DMS79 treated with DMSO at 0.1 percent for 48 hours (cell line): ENCODE measurements around the gene PSMB9.
"Not testable (repeated sequence)": the region's sequence is repeated elsewhere in the genome, so short reads cannot be mapped to it uniquely, and the experiment has no call there.

Source experiments
- DNase-seq: peaks from one replicate; lab custom pipeline; 2025; lab: John Stamatoyannopoulos, UW

The PSMB9 gene

DNA sequence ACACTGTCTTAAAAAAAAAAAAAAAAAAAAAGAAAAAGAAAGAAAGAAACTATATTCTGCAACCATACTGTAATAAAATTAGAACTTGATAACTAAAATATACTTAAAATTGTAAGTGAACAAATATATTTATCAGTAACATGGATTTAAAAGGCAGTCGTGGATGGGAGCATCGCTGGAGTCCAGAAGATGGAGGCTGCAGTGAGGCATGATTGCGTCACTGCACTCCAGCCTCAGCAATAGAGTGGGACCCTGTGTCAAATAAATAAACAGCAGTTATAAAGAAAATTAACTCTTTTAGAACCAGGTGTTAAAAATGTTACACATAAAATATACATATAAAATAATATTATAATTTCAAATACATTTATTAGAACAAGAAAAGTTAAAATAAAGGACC, 8.7 kb downstream of the PSMB9 start:
- DNase-seq: no peak

DNA sequence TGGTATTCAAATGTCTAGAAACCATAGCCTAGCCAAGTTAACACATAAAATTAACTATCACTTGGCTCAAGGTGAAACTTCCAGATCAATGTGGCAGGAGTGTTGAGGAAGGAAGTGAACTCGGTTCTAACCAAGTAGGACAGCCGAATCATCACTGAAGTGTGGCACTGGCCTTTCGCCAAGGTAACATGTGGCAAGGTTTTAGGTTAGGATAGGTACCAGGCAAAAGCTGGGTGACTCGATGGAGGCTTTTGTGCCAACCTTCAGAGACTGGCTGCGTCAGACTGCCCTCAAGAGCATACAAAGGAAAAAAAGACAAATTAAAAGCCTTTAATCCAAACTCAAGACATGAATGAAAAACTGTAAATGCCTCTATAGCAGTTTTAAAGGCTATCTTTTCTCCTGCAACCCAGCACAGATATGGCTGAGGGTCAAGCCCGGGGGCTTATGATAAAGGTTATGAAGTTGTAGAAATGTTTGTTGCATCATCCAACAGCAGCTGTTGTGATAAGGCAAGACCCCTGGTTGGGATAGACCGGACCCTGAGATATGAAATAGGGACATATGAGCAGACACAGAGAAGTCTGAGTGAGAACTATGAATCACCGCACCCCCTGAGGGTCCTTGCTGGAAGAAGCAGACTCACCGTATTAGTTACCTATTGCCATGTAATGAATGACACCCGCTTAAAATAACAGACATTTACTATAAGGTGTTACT, 11.9 kb downstream of the PSMB9 start:
- no peak for DNase-seq

DNA sequence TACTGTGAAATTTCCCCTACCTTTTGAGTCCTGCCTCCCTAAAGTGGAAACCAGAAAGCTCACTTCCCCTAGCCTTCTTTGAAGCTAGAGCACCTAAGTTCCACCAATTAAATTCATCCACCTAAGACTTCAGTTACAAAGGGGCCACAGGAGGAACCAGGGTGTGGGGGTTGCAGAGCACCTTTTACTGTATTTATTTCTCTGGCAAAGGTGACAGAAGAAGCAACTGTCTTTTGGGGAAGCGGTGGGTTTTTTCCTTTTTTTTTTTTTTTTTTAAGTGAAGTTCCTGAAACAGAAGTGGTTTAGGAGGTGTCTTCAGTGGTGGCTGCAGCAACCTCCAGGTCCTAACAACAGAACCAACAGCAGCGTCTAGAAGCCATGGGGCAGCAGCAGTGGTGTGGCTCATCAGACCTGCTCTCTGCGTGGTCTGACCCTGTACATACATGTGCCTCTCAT, 13.1 kb downstream of the PSMB9 start:
- DNase-seq: no peak

DNA sequence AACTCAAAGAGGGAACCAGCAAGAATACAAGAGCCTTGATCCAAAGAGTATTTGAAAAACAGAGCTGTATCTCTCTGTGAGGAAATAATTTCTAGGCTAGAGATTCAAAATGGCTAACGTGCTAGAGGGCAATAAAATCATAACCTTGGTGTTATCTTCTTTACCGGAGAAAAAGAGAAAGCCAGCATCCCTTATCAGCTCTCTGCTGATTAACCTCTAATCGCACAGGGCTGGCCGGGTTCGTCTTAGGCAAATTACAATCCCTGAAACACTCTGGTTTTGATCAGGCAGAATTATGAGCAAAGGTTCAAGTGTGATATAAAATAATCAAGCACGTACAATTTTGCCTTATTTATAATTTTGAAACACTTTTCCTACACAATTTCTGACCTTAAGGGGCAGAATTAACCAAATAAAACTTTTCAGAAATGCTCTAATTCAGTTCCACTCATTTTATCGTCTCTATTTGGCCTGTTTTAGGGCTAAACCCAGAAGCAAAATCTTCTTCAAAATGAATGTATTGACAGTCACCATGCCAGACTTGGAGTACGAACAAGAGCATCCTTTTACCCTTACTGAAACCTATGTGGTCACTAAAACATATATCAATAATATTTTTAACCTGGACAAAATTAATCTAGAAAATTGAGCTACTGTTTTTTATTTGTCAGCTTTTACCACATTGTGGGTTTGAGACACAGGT, 13.7 kb downstream of the PSMB9 start:
- no peak for DNase-seq

DNA sequence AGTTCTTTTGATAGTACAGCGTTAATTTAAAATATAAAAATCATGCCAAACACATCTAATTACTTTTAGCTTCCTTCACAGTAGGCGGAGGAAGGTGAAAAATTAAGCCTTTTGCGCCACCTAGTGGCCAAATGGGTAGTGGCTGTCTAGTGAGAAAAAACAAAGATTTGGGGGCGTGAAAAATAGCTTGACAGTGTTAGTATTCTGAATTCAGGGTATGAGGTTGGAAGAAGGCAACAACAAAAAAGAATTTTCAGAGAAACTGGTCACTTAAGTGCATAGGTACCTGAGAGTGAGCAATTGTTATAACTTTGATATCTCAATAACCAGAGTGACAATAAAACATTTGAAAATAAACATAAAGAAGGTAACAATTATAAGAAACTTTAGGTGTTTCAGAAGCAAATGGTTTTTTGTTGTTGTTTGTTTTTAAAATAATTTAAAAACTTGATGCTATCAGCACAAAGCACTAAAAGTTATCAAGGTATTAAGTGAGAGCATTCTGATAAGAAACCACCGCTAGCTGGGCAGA, 14.3 kb downstream of the PSMB9 start:
- DNase-seq: peak; percentile 60

DNA sequence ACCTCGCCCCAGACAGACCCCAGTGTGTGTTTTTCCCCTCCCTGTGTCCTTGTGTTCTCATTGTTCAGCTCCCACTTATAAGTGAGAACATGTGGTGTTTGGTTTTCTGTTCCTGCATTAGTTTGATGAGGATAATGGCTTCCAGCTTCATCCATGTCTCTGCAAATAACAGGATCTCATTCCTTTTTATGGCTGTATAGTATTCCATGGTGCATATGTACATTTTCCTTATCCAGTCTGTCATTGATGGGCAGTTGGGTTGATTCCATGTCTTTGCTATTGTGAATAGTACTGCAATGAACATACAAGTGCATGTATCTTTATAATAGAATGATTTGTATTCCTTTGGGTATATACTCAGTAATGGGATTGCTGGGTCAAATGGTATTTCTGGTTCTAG, 20.0 kb downstream of the PSMB9 start:
- DNase-seq: not testable (repeated sequence)

DNA sequence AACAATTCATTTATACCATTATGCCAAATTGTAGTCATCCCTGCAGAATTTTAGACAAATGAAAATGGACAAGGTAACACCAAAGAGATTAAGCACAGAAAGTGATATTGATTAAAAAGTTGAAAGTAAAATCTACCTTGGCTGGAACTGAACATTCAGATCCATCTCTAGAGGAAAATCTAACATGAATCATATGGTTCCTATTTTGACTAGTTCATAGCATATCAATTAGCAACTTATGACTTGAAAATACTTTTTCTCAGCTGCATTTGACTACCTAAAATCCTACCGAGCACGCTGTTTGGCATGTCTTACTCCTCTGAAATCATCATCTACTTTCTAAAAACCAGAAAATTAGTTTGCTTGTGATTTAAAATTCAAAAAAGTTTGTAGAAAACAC, 22.6 kb downstream of the PSMB9 start:
- DNase-seq: no peak

DNA sequence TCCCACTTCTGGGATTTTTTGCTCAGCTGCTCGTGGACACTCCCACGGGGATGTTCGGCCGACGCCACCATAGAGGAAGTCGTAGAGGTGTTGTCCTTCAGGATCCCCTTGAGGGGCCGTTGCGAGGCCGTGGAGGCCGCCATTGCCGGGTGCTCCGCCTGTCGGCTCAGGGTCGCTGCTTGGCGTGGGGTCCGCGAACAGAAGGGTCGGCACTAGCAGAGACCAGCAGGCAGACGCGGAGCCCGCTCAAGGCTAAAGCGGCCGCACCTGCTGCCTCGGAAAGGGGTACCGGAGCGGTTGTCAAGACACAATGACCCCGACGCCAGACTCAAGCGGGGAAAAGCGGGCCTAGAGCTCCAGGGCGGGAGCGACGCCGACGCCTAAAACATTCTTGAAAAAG, 25.7 kb downstream of the PSMB9 start:
- DNase-seq: no peak

DNA sequence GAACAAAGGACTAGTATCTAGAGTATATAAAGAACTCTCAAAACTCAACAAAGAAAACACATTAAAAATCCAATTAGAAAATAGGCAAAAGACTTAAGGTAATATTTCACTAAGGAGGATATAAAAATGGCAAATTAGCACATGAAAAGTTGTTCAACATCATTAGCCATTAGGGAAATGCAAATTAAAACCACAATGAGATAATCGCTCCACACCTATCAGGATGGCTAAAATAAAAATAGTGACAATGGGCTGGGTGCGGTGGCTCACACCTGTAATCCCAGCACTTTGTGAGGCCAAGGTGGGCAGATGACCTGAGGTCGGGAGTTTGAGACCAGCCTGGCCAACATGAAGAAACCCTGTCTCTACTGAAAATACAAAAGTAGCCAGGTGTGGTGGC, 27.0 kb downstream of the PSMB9 start:
- not testable (repeated sequence) for DNase-seq

DNA sequence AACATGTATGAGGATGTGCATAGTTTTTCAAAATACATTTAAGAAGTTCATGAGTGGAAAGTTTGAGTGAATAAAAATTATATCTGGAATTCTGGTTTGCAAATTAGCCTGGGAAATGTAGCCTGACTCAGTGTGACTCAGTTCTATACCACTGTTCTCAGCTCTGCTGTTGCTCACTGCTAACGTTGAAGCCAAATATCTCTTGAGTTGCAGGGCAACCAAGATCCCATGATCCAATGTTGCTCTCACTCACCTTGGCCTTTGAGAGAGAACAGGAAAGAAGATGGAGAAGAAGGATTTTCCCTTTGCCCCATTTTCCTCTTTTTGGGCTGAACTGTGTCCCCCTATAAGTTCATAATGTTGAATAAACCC, 28.9 kb downstream of the PSMB9 start:
- DNase-seq: no peak

DNA sequence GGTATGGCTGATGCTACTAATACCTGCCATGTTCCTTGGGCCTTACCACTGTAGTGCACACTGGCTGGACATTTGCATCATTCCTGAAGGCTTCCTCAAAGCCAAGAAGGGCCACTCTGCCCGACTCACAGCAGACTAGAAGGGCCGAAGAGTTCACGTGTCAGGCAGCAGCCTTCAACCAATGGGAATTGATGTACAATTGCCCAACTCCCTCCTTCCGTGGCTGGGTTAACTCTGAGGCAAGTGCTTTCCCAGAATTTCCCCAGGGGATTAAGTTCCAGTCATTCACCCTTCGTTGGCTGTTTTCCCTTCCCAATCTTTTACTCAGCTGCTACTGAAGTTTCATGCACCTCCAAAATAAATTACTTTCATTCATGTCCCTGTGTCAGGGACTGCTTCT, 29.8 kb downstream of the PSMB9 start:
- DNase-seq: no peak

DNA sequence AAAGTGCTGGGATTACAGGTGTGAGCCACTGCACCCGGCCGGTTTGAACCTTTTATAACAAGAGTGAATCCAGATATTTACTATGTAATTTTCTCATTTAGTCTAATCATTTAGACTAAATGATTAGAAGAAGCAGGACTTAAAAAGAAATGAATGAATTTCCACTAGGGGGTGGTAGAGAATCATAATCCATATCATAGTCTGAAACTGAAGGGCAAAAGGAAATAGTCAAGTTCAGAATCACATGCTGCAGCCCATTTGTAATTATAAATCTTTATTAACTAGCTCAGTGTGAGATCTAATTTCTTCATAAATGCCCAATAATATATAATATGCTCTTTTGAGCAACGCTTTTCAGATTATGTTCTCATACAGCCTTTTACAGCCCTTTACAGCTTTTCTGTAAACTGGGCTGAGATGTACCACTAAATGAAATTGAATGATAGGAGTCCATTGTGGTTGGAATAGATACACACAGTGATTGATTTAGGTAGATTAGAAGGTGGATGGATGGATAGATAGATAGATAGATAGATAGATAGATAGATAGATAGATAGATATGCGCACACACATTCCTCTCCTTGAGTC, 31.8 kb downstream of the PSMB9 start:
- peak; percentile 72 for DNase-seq

DNA sequence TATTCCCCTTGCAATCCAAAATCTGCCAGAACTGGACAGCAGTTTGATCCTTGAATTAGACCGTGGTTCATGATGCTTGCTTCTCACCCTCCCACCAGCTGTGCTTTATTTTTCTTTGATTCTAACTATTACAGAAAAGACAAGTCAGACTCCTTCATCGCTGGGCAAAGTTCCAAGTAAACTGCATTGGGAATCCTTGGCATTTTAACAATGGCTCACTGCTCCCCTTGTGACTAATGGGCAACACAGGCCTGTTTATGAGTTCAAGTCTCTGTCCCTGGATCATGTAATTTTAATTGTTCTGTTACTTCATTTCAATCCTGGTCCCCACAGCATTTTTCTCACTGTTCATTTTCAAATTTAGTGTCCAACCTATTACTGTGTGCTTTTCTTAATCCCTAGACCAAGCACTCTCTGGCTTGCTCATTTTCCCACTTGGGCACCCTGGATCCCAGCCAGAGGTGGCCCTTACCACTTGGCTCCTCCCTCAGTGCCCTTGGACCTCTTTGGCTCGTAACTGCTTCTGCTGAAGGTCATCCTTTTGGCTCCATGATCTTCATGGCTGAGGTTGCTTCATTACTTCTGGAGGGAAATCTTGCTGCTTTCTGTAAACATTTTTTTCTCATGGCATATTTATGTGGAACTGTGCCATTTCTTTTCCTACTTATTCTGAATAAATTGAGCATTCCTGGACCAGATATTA, 32.8 kb downstream of the PSMB9 start:
- peak; percentile 6 for DNase-seq

DNA sequence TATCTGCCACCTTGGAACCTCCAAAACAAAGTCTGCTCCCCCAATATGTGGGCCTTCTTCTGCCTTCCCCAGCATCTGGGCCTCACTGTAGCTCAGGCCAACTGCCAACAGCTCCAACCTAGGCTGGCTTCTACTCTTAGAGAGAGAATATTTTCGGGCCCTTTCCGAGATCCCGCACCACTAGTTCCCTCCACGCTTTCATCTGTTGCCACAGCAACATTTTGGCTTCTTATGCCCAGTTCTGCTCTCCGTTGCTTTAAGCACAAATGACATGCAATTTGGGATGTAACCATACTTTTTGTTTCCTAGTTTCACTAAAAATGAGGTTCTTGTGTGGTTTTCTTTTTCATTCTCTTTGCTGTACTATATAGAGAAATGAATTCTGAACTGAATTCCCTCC, 33.6 kb downstream of the PSMB9 start:
- DNase-seq: no peak

DNA sequence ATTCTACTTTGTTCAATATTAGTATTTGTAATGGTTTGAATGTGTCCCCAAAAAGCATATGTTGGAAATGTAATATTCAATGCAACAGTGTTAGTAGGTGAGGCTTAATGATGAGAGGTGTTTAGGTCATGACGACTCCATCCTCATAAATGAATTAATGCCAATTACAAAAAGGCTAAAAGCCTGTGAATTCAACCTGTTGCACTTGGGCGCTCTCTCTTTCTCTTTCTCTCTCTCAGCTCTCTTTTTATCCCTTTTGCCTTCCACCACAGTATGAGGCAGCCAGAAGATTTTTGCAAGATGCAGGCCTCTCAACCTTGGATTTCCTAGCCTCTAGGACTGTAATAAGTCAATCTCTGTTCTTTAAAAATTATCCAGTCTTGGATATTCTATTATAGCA, 34.6 kb downstream of the PSMB9 start:
- no peak for DNase-seq

DNA sequence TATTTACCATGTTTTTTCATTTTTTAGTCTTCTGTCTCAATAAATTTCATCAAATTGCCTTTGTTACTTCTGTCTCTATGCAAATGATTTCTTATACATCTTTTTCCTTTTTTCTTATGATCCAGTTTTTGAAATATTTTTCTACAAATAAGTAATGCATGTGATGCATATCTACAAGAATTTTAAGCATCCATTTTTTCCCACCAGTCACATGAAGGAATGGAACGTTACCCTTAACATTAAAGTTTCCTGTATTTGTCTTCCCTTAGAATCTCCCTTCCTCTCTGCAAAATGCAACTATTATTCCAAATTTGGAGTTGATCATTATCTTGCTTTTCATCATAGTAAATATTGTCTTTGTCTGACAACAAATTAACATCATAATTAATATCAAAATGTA, 35.5 kb downstream of the PSMB9 start:
- DNase-seq: no peak

DNA sequence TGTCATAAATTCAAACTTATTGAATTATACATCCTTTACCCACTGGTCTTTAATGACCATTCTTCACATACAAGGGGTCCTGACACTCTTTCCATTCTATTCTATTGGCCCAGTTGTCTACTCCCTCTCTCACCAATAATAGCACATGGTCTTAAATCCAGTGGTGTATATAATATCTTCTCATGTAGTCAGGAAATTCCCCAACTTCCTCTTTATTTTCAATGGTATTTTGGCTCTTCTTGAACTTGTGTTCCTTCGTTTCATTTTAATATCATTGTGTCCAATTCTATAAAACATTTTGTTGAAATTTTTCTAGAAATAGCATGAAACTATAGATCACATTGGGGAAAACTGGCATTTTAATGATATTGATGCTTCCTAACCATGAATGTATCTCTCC, 36.8 kb downstream of the PSMB9 start:
- DNase-seq: no peak

DNA sequence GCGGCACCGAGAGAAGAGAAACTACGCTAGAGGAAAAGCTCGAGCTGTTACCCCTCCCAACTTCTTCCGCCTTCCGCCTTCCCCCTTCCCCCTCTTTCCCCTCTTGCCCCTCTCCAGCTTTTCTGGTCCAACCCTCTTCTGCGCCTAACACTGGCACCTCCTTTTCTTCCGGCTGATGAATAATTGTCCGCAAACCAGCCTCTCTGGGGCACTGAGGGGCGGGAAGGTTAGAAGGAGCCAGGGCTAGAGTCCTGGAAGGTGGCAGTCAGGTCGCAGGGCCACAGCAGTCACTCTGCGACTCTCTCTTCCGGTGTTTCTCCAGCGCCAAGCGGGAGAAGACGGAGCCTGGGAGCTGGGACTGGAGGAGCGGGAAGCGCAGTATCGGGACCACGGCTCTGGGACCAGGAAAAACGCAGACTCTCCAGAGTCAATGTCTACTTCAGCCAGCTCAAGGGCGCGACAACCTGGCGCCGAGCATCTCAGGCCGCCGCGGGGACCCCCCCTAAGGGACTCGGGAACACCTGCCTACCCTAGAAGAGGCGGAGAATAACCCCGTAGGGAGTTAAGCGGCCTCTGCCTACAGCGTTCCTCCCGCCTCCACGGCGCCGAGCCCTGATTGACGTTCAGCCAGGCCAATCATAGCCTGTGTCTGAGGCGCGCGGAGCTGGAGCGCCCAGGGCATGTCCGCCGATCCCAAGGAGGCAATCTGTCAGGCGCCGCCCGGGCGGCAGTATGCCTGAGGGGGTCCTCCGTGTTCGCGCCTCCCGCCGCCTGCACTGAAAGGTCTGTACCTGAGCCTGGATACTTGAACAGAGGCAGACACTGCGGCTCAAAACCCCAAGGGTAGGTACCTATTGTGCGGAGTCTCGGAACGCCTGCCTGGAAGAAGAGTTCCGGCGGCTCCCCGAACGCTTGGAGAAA, 40.4 kb downstream of the PSMB9 start:
- DNase-seq: peak; percentile 92

DNA sequence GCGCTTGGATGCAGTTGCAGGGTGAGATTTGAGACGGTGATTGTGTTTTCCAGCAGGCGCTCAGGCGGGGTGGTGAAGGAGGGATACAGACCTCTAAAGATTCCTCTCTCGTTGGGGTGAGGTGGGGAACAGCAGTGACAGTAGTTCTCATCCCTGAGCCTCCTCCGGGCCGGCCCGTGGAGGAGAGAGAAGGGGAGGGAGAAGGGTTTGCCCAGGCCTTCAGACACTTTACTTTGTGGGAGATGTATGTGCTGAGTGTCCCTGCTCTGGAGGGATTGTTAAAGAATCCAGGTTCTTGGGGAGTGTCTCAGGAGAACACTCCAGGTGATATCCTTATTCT, 41.0 kb downstream of the PSMB9 start:
- DNase-seq: no peak

DNA sequence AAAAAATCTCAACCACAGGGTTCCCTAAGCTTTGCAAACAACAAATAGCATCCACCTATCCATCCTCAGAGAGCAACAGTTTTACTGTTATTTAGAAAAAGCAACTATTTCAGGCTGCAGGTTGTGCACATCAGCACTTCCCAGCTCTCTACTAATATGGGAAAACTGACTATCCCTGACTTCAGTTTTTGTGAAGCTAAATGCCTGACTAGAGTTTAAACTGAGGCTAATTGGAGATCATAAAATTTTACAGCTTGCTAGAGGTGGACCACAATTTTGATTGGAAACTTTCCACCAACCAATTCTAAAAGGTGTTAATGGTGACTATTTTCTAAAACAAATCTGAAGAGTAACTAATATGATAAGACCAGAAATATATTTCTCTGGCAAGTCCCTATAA, 50.0 kb downstream of the PSMB9 start:
- DNase-seq: no peak

DNA sequence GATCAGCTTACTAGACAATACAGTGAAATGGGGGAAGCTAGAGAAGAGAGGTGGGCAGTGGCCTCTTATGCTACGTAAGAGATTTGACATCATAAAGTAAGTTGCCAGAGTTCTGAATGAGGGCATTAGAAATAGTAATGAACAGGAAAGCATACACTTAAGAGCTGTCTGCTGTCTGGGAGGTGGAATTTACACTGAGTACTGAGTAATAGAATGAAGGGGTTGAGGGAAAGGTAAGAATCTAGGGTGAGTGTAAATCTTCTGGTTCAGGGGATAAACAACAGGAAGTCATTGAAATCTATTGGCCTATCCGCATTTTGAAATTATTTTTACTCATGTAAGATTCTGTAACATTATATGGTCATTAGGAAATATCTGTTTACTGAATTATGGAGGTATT, 51.1 kb downstream of the PSMB9 start:
- DNase-seq: no peak

DNA sequence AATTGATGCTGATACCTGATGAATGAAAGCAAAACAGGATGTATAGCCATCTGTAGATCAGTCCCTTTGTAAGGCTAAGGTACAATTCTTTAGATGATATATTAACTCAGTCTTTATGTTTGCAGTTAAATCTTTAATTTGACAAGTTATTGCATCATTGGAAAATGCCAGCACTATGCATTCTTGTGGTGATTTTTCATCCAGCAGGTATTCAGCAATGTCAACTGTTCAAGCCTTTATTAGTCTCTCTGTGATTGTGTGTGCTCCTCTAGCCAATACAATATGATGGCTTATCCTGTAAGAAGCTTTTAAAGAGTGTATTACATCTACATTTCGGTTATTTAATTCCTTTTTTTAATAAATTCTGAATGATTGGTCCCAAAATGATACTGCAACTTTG, 52.5 kb downstream of the PSMB9 start:
- DNase-seq: no peak
